WTC11 (cell line): Measurements from ENCODE around the gene LRFN2. TPM values are rescaled to one million over a fixed set of nuclear protein-coding genes. Genes with fewer than 3 reads are reported as not detected.

ENCODE experiments used
- AFF4 ChIP-seq: sonication (generic); formaldehyde crosslinking; IDR thresholded peaks from 2 replicates; pipeline ENCODE4 v1.8.1; 2023; ENCODE audit warnings: mild to moderate bottlenecking, missing genetic modification reagents, borderline replicate concordance
- CBFB ChIP-seq: sonication (generic); formaldehyde crosslinking; IDR thresholded peaks from 2 replicates; pipeline ENCODE4 v1.8.1; 2022; ENCODE audit warnings: mild to moderate bottlenecking, low read depth, missing genetic modification reagents
- CREM ChIP-seq: sonication (generic); formaldehyde crosslinking; IDR thresholded peaks from 2 replicates; pipeline ENCODE4 v1.8.1; 2022; ENCODE audit warnings: mild to moderate bottlenecking, missing genetic modification reagents, moderate library complexity
- E2F1 ChIP-seq: sonication (generic); formaldehyde crosslinking; IDR thresholded peaks from 2 replicates; pipeline ENCODE4 v1.8.0; 2022; ENCODE audit warnings: mild to moderate bottlenecking, missing genetic modification reagents
- ELF4 ChIP-seq: sonication (generic); formaldehyde crosslinking; IDR thresholded peaks from 2 replicates; pipeline ENCODE4 v1.8.1; 2022; ENCODE audit warnings: low read depth, mild to moderate bottlenecking, moderate library complexity, missing genetic modification reagents
- HMGXB4 ChIP-seq: sonication (generic); formaldehyde crosslinking; IDR thresholded peaks from 2 replicates; pipeline ENCODE4 v1.8.1; 2023; ENCODE audit warnings: mild to moderate bottlenecking, moderate library complexity, missing genetic modification reagents
- KAT7 ChIP-seq: sonication (generic); formaldehyde crosslinking; IDR thresholded peaks from 2 replicates; pipeline ENCODE4 v1.8.1; 2023; ENCODE audit warnings: missing genetic modification reagents, mild to moderate bottlenecking, borderline replicate concordance
- NFYB ChIP-seq: sonication (generic); formaldehyde crosslinking; conservative IDR thresholded peaks from 2 replicates; pipeline ENCODE4 v1.8.0; 2022; ENCODE audit warnings: low read depth, missing genetic modification reagents
- NR1H2 ChIP-seq: sonication (generic); formaldehyde crosslinking; IDR thresholded peaks from 2 replicates; pipeline ENCODE4 v1.9.0; 2021; ENCODE audit warnings: mild to moderate bottlenecking, moderate library complexity, missing genetic modification reagents
- PRDM15 ChIP-seq: sonication (generic); formaldehyde crosslinking; IDR thresholded peaks from 2 replicates; pipeline ENCODE4 v1.8.0; 2022; ENCODE audit warnings: missing genetic modification reagents
- RELA ChIP-seq: sonication (generic); formaldehyde crosslinking; IDR thresholded peaks from 2 replicates; pipeline ENCODE4 v1.8.1; 2022; ENCODE audit warnings: missing genetic modification reagents, mild to moderate bottlenecking, borderline replicate concordance
- SOX15 ChIP-seq: fragments of 250-450 bp; sonication (Bioruptor Pico); IDR thresholded peaks from 2 replicates; pipeline ENCODE4 v1.9.0; 2021; ENCODE audit warnings: mild to moderate bottlenecking
- SP1 ChIP-seq: sonication (generic); formaldehyde crosslinking; conservative IDR thresholded peaks from 2 replicates; pipeline ENCODE4 v1.8.1; 2022; ENCODE audit warnings: missing genetic modification reagents
- TCF7 ChIP-seq: sonication (generic); formaldehyde crosslinking; IDR thresholded peaks from 2 replicates; pipeline ENCODE4 v1.8.0; 2022; ENCODE audit warnings: mild to moderate bottlenecking, low read depth, missing genetic modification reagents, moderate library complexity
- TEAD1 ChIP-seq: sonication (generic); formaldehyde crosslinking; IDR thresholded peaks from 2 replicates; pipeline ENCODE4 v1.8.0; 2022; ENCODE audit warnings: mild to moderate bottlenecking, missing genetic modification reagents
- USF1 ChIP-seq: sonication (generic); formaldehyde crosslinking; IDR thresholded peaks from 2 replicates; pipeline ENCODE4 v1.8.0; 2022; ENCODE audit warnings: mild to moderate bottlenecking, missing genetic modification reagents
- ZNF121 ChIP-seq: sonication (generic); formaldehyde crosslinking; IDR thresholded peaks from 2 replicates; pipeline ENCODE4 v1.8.0; 2023; ENCODE audit warnings: missing genetic modification reagents
- ZNF138 ChIP-seq: sonication (generic); formaldehyde crosslinking; conservative IDR thresholded peaks from 2 replicates; pipeline ENCODE4 v1.8.1; 2022; ENCODE audit warnings: mild to moderate bottlenecking, moderate library complexity, missing genetic modification reagents
- ZNF219 ChIP-seq: sonication (generic); formaldehyde crosslinking; IDR thresholded peaks from 2 replicates; pipeline ENCODE4 v1.8.0; 2023; ENCODE audit warnings: missing genetic modification reagents, mild to moderate bottlenecking, borderline replicate concordance
- ZNF232 ChIP-seq: sonication (generic); formaldehyde crosslinking; IDR thresholded peaks from 2 replicates; pipeline ENCODE4 v1.8.0; 2022; ENCODE audit warnings: mild to moderate bottlenecking, missing genetic modification reagents
- ZNF671 ChIP-seq: fragments of 250-450 bp; sonication (Bioruptor Pico); IDR thresholded peaks from 2 replicates; pipeline ENCODE4 v1.8.0; 2021; ENCODE audit warnings: mild to moderate bottlenecking
- total RNA-seq: library from RNA; stranded (reverse); gene quantifications from 3 replicates; pipeline ENCODE4 v1.2.3, GENCODE V29; 2021
- TF ChIP-seq, protein P1 (sequence below): sonication (generic); formaldehyde crosslinking; conservative IDR thresholded peaks from 2 replicates; pipeline ENCODE4 v1.8.1; 2023; ENCODE audit warnings: mild to moderate bottlenecking, low read depth, missing genetic modification reagents, moderate library complexity
- TF ChIP-seq, protein P2 (sequence below): sonication (generic); formaldehyde crosslinking; IDR thresholded peaks from 2 replicates; pipeline ENCODE4 v1.8.1; 2023; ENCODE audit warnings: mild to moderate bottlenecking, missing genetic modification reagents

The LRFN2 gene
- total RNA-seq, 1 experiment from 2014 or later: 1.6 TPM

DNA sequence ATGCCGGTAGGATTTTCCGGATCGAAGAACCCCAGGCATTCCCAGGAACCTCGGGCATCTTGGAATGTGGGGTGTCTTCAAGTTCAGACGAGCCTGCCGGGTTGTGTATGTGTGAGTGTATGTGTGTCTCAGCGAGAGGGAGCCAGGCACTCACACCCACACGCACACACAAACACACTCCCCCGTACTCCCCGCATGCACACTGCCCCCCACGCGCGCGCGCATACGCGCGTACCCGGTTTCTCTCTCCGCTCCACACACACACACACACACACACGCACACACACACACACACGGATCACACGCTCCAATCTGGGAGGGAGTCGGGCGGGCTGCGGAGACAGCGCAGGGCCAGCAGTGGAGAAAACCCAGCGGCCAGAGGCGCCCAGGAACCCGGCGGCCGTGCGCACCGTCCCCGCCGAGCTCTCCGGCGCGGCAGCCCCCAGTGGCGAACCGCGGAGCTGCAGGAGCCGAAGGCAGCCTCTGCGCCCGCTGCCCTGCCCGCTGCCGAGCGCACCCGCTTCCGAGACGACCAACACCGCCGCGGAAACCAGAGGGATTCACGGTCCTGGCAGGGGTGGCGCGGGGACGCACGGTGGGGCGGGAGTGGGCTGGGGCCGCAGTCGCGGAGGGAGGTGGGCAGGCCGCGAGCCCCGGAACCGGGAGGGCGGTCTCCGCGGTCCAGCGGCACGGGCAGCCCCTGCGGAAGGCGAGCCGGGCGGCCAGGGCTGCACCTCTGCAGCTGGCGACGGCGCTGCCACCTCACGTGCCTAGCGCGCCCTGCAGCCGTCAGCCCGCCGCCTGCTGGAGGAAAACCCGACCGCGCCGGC lies at the start of gene LRFN2 (continued):
- TF ChIP-seq, protein P1, sequence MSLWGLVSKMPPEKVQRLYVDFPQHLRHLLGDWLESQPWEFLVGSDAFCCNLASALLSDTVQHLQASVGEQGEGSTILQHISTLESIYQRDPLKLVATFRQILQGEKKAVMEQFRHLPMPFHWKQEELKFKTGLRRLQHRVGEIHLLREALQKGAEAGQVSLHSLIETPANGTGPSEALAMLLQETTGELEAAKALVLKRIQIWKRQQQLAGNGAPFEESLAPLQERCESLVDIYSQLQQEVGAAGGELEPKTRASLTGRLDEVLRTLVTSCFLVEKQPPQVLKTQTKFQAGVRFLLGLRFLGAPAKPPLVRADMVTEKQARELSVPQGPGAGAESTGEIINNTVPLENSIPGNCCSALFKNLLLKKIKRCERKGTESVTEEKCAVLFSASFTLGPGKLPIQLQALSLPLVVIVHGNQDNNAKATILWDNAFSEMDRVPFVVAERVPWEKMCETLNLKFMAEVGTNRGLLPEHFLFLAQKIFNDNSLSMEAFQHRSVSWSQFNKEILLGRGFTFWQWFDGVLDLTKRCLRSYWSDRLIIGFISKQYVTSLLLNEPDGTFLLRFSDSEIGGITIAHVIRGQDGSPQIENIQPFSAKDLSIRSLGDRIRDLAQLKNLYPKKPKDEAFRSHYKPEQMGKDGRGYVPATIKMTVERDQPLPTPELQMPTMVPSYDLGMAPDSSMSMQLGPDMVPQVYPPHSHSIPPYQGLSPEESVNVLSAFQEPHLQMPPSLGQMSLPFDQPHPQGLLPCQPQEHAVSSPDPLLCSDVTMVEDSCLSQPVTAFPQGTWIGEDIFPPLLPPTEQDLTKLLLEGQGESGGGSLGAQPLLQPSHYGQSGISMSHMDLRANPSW (CRISPR knock-in tag): no peak
- TF ChIP-seq NFYB (no peak), ZNF232 (peak; percentile 51; the same call in 1 of the 2 replicates), ZNF121 (CRISPR knock-in tag) (0 out of 2 replicates have a peak, but pooled peaks have one; percentile 24), CBFB (CRISPR knock-in tag) (peak; percentile 91), NR1H2 (CRISPR knock-in tag) (no peak), HMGXB4 (CRISPR knock-in tag) (peak; percentile 100), USF1 (CRISPR knock-in tag) (peak; percentile 79), AFF4 (peak; percentile 90; the same call in 1 of the 2 replicates), PRDM15 (CRISPR knock-in tag) (no peak), ZNF138 (0 out of 2 replicates have a peak, but pooled peaks have one; percentile 66), RELA (CRISPR knock-in tag) (peak; percentile 95), TCF7 (CRISPR knock-in tag) (no peak), ZNF219 (CRISPR knock-in tag) (no peak), SP1 (CRISPR knock-in tag) (peak; percentile 68), ELF4 (CRISPR knock-in tag) (0 out of 2 replicates have a peak, but pooled peaks have one; percentile 49), KAT7 (CRISPR knock-in tag) (peak; percentile 31; the same call in 1 of the 2 replicates), ZNF671 (no peak), E2F1 (CRISPR knock-in tag) (no peak), SOX15 (CRISPR knock-in tag) (no peak), CREM (CRISPR knock-in tag) (peak; percentile 73), TEAD1 (peak; percentile 75; the same call in 1 of the 2 replicates)
- TF ChIP-seq, protein P2, sequence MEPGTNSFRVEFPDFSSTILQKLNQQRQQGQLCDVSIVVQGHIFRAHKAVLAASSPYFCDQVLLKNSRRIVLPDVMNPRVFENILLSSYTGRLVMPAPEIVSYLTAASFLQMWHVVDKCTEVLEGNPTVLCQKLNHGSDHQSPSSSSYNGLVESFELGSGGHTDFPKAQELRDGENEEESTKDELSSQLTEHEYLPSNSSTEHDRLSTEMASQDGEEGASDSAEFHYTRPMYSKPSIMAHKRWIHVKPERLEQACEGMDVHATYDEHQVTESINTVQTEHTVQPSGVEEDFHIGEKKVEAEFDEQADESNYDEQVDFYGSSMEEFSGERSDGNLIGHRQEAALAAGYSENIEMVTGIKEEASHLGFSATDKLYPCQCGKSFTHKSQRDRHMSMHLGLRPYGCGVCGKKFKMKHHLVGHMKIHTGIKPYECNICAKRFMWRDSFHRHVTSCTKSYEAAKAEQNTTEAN: peak; percentile 61
